K562 (cell line): ENCODE results near the gene VGF. TPM values are rescaled to one million over a fixed set of nuclear protein-coding genes. Genes with fewer than 3 reads are reported as not detected.

ENCODE experiments used
- BRD4 ChIP-seq: fragments of 200-600 bp; sonication (generic); IDR thresholded peaks from 2 replicates; pipeline ENCODE4 v1.6.1; 2017; ENCODE audit warnings: inconsistent platforms
- CUX1 ChIP-seq: fragments of 200-800 bp; sonication (Bioruptor generic); IDR thresholded peaks from 2 replicates; pipeline ENCODE4 v1.6.1; 2016; ENCODE audit warnings: missing genetic modification characterization, missing compliant biosample characterization
- ID3 ChIP-seq, 2 experiments: fragments of 250-450 bp in 1 of 2; fragments of 450-650 bp in 1 of 2; sonication (Bioruptor Pico) in 1 of 2; IDR thresholded peaks; 2 replicates each; pipeline versions ENCODE4 v1.6.1 to v1.8.0; 2016 to 2021; ENCODE audit warnings: mild to moderate bottlenecking in 2 of 2, moderate library complexity in 2 of 2, missing compliant biosample characterization in 1 of 2, missing genetic modification characterization in 1 of 2
- OTX1 ChIP-seq: fragments of 450-650 bp; formaldehyde crosslinking; IDR thresholded peaks from 2 replicates; pipeline ENCODE4 v1.4.0; 2022; ENCODE audit warnings: mild to moderate bottlenecking
- PREB ChIP-seq: sonication (generic); formaldehyde crosslinking; IDR thresholded peaks from 2 replicates; pipeline ENCODE4 v1.8.1; 2023; ENCODE audit warnings: mild to moderate bottlenecking, missing genetic modification reagents
- SP1 ChIP-seq: sonication (generic); formaldehyde crosslinking; IDR thresholded peaks from 2 replicates; pipeline ENCODE4 v1.8.1; 2022; ENCODE audit warnings: mild to moderate bottlenecking, missing genetic modification reagents
- YY1 ChIP-seq, 3 experiments: IDR thresholded peaks; 2 replicates each; pipeline ENCODE4 v1.6.1; 2011; ENCODE audit warnings: low read length in 2 of 3, mild to moderate bottlenecking in 2 of 3, moderate library complexity in 2 of 3, borderline replicate concordance in 1 of 3, control low read depth in 1 of 3, low read depth in 1 of 3; ENCODE audit not compliant: insufficient read depth in 3 of 3, insufficient replicate concordance in 2 of 3, control insufficient read depth in 1 of 3, insufficient read length in 1 of 3; ENCODE audit errors: extremely low read depth in 1 of 3
- ZNF395 ChIP-seq: fragments of 200-800 bp; sonication (Bioruptor generic); IDR thresholded peaks from 2 replicates; pipeline ENCODE4 v1.6.1; 2017; ENCODE audit warnings: missing genetic modification characterization, missing compliant biosample characterization
- ZNF740 ChIP-seq, 3 experiments: fragments of 200-800 bp in 1 of 3; sonication (Bioruptor generic) in 1 of 3; sonication (generic) in 1 of 3; formaldehyde crosslinking in 1 of 3; IDR thresholded peaks; 2 replicates each; pipeline versions ENCODE4 v1.6.1 to v1.8.0; 2016 to 2022; ENCODE audit warnings: mild to moderate bottlenecking in 2 of 3, missing compliant biosample characterization in 2 of 3, missing genetic modification characterization in 2 of 3, missing genetic modification reagents in 1 of 3
- polyA plus RNA-seq, 8 experiments: library from polyadenylated mRNA; depleted of rRNA in 4 of 8; stranded (reverse) in 5 of 8; unstranded in 3 of 8; fragments of >200 nt; fragmentation: Nextera tagmentation in 2 of 8; fragmentation: Illumina TruSeq in 1 of 8; extraction: Ambion mirVana in 2 of 8; extraction: Trizol in 1 of 8; gene quantifications; 2 replicates each; pipeline versions ENCODE4 v1.2.1 to v1.2.3, GENCODE V29; 2011 to 2014; ENCODE audit warnings: inconsistent platforms in 1 of 8, missing spikeins in 1 of 8
- total RNA-seq, 7 experiments: library from RNA; depleted of rRNA in 6 of 7; stranded (reverse); fragments of >200 nt in 6 of 7; fragmentation: Illumina TruSeq in 2 of 7; extraction: Trizol in 2 of 7; gene quantifications; 2 replicates each; pipeline versions ENCODE4 v1.2.1 to v1.2.3, GENCODE V29; 2011 to 2021; ENCODE audit warnings: low replicate concordance in 1 of 7
- TF ChIP-seq, protein P1 (sequence below): sonication (generic); formaldehyde crosslinking; IDR thresholded peaks from 2 replicates; pipeline ENCODE4 v1.8.0; 2023; ENCODE audit warnings: mild to moderate bottlenecking, missing genetic modification reagents

Gene VGF
- total and polyA plus RNA-seq, 9 of the 15 experiments (the other 6 are each of a cell fraction or from before 2014, with no cell fraction given): 0.03 to 5.7 (median 0.34) TPM

- TF ChIP-seq ID3 (CRISPR knock-in tag; IDR thresholded peaks at IDR 0.05) (no peak), ID3 (tag; IDR thresholded peaks at IDR 0.05) (peak; percentile 33; the same call in 1 of the 2 replicates), OTX1 (CRISPR knock-in tag) (no peak), SP1 (CRISPR knock-in tag) (no peak), CUX1 (CRISPR knock-in tag) (0 out of 2 replicates have a peak, but pooled peaks have one; percentile 5), PREB (0 out of 2 replicates have a peak, but pooled peaks have one; percentile 34), BRD4 (no peak), YY1 (IDR thresholded peaks at IDR 0.05; ENCODE audit: borderline replicate concordance in 1 of 3, control insufficient read depth in 1 of 3, extremely low read depth in 1 of 3, insufficient read depth in 3 of 3, insufficient read length in 1 of 3, insufficient replicate concordance in 2 of 3, low read depth in 1 of 3, low read length in 2 of 3) (peak in 1 of 3 experiments; percentile 10), ZNF740 (CRISPR knock-in tag; IDR thresholded peaks at IDR 0.05) (0 out of 2 replicates have a peak, but pooled peaks have one; percentile 14), ZNF740 (tag; IDR thresholded peaks at IDR 0.05) (peak in 1 of 2 experiments; percentile 63; a peak in 1 of 4 replicates), ZNF395 (CRISPR knock-in tag) (peak; percentile 54; the same call in 1 of the 2 replicates)
- TF ChIP-seq, protein P1, sequence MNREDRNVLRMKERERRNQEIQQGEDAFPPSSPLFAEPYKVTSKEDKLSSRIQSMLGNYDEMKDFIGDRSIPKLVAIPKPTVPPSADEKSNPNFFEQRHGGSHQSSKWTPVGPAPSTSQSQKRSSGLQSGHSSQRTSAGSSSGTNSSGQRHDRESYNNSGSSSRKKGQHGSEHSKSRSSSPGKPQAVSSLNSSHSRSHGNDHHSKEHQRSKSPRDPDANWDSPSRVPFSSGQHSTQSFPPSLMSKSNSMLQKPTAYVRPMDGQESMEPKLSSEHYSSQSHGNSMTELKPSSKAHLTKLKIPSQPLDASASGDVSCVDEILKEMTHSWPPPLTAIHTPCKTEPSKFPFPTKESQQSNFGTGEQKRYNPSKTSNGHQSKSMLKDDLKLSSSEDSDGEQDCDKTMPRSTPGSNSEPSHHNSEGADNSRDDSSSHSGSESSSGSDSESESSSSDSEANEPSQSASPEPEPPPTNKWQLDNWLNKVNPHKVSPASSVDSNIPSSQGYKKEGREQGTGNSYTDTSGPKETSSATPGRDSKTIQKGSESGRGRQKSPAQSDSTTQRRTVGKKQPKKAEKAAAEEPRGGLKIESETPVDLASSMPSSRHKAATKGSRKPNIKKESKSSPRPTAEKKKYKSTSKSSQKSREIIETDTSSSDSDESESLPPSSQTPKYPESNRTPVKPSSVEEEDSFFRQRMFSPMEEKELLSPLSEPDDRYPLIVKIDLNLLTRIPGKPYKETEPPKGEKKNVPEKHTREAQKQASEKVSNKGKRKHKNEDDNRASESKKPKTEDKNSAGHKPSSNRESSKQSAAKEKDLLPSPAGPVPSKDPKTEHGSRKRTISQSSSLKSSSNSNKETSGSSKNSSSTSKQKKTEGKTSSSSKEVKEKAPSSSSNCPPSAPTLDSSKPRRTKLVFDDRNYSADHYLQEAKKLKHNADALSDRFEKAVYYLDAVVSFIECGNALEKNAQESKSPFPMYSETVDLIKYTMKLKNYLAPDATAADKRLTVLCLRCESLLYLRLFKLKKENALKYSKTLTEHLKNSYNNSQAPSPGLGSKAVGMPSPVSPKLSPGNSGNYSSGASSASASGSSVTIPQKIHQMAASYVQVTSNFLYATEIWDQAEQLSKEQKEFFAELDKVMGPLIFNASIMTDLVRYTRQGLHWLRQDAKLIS (CRISPR knock-in tag): peak; percentile 14; the same call in 1 of the 2 replicates
These were observed 27.6 kb downstream of the VGF start (continued) for GRCh38 chr7:101137651-101138212.
